Esophagus muscularis mucosa (tissue), 2 donors: ENCODE measurements around the gene SUMO1.

Experiments
- POLR2A ChIP-seq: fragments of 450-650 bp; IDR thresholded peaks from one replicate; pipeline ENCODE4 v1.6.1; 2017; ENCODE audit warnings: antibody characterized with exemption, moderate library complexity, mild to moderate bottlenecking, low read depth
- POLR2AphosphoS5 ChIP-seq, 2 donors: sonication (generic); formaldehyde crosslinking; IDR thresholded peaks; one replicate each; pipeline ENCODE4 v1.6.1; 2017; ENCODE audit warnings: antibody characterized with exemption in 2 of 2

DNA sequence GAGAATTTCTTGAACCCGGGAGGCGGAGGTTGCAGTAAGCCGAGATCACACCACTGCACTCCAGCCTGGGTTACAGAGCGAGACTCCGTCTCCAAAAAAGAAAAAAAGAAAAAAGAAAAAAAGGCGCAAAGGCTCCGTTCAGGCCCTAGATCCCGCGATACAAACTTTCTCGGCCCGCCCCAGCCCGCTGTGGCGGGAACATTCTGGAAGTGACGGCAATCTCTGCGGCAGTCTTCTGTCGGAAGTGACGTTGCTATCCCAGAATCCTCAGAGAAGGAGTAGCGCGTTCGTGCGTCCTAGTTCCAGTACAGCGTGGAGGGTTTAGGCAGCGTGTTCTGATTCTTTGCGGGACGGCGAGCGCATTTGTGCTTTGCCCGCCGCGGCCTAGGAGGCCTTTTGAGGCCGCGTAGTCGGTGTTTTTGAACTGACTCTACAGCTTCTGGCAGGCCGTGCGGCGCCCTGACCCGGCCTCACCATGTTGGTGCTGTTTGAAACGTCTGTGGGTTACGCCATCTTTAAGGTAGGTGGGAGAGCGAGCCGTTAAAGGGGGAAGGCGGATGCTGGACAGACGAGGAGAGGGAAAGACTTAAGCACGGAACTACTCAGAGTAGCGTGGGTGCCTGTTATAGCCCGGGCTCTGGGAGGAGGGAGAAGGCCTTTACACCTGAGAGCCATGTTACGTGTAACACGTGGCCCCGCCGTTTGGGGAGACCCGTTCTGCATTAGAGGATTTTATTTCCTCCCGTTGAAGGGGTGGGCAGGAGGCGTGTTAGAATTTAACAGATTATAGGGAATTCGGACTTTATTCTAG lies 27.3 kb upstream of the SUMO1 start, which contains the start of gene NOP58:
- peak; percentile 100 for TF ChIP-seq POLR2AphosphoS5 (IDR thresholded peaks at IDR 0.05)
- peak; percentile 86 for TF ChIP-seq POLR2A
